Activated T-cell treated with anti-CD3 and anti-CD28 coated beads, Interleukin-2, amount 50 U/mL, for 48 hours (primary cell): ENCODE results near the gene SCN4A.

ENCODE experiments used
- DNase-seq, 2 experiments: peaks; one replicate each; pipeline ENCODE4 v3.0.0-alpha.2; 2020

Gene SCN4A

DNA sequence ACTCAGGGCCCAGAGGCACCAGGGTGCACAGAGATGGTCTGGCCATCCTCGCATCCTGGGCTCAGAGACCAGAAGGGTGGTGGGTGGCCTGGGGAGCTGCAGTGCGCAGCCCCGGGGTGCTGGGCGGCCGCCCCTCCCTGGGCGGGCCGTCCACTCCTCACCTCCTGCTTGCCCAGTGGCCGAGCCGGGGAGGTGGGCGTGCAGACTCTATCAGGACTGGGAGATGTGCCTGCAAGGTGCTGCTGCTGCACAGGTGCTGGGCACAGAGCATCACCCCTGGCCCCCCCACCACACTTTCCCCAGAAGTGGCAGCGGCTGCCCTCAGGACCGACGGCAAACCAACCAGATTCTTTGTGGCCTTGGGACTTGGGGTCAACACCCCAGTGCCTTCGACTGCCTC, at the start of gene SCN4A:
TSS of gene SCN4A (minus strand) at position 123 of the 400 bp plus-strand sequence. CDS start at position 46, 77 bp downstream.
- no peak for DNase-seq

DNA sequence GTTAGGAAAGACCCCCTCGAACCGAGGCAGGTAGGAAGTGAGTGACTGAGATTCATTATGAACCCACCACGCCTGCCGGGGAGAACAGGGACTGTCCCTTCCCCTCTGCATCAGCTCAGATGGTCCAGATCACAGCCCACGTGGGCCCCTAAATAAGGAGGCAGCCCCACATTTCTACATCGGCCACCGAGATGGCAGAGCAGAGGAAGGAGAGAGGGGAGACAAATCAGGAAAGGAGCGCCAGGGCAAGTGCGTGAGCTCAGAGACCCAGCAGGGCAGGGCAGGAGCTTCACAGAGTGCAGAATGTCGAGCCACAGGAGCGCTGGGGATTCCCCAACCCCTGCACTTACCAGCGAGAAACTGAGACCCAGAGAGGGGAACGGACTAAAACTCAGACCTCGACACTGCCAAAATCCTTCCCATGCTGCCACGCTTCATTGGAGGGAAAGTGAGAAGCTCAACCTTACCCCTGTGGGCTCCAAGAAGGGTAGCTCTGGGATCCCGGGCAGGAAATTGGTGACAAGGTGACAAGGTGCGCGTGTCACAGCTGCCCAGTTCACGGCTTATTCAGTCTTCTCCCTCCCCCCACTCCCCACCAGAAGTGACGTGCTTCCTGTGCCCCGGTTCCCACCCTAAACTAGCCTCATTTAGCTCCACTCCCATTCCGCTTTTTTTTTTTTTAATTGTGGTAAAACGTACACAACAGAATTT, 47.5 kb upstream of the SCN4A start, which contains the start of gene ICAM2:
TSS of gene ICAM2 (minus strand) at position 578 of the 711 bp plus-strand sequence. CDS start 13,942 bp downstream, outside the sequence.
- DNase-seq: peak; percentile 85 to 86

DNA sequence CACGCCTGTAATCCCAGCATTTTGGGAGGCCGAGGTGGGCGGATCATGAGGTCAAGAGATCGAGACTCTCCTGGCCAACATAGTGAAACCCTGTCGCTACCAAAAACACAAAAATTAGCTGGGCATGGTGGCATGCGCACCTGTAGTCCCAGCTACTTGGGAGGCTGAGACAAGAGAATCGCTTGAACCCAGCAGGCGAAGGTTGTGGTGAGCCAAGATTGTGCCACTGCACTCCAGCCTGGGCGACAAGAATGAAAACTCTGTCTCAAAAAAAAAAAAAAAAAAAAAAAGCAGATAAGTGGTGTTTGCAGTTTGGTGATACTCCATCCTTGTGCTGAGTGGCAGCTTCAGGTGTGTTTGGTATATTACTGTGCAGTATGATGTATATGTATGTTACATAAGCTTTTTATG, 46.8 kb upstream of the SCN4A start:
- peak; percentile 23 to 24 for DNase-seq

DNA sequence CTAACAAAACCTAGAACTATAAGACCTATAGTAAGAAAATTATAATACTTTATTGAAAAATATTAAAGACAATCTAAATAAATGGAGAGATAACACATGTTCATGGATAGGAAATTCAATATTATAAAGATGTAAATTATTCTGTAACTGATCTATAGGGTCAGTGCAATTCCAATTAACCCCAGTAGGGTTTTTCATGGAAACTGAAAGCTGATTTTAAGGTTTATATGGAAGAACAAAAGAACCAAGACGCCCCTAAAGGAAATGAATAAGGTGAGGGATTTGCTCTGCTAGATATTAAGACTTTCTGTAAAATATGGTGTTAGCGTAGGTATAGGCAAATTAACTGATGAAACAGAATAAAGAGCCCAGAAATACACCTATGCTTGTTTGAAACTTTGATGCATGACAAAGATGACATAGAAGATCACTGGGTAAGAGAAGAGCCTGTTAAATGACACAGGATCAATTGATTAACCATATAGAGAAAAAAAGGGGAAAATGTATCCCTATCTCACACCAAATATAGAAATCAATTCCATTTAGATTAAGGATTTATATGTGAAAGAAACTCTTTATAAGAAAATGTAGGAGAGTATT, 44.8 kb upstream of the SCN4A start:
- DNase-seq: no peak

DNA sequence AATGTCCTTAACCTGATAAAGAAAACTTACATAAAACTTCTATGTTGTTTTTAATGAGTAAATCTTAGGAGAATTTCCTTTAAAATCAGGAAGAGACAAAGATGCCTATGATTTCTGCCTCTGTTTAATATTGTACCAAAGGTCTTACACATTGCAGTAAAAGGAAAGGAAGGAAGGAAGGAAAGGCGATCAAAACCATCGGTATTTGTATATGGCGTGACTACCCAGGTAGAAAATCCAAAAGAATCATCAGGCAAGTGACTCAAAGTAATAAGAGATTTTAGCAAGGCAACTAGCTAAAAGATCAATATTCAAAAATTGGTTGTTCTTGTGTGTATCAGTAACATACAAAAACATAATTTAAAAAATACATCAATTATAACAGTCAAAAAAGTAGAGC, 44.3 kb upstream of the SCN4A start:
- no peak for DNase-seq

DNA sequence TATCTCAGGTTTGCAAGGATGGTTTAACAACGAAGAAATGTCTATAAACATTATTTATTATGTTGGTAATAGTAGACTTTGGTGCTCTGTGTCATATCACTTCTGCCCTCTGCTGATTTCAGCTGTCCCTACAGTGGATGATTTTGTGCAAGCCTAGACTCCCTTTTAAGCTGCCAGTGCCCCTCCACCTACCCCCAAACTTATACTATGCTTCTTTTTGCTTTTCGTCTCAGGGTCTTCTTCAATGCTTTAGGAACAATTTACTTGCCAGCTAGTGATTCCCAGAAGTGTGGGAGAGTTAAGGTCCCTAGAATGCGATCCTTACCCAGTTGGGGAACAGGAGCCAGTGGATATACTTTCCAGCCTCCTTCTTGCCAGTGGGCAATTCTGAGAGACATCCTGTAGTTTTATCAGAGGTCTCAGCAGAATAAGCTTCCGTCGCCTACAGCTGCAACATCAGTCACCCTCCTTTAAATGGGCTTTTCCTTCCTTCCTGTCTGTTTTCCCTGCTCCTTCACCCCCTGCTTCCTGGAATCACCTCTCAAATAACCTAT, 43.6 kb upstream of the SCN4A start:
- peak in 1 of 2 experiments; percentile 22 for DNase-seq

DNA sequence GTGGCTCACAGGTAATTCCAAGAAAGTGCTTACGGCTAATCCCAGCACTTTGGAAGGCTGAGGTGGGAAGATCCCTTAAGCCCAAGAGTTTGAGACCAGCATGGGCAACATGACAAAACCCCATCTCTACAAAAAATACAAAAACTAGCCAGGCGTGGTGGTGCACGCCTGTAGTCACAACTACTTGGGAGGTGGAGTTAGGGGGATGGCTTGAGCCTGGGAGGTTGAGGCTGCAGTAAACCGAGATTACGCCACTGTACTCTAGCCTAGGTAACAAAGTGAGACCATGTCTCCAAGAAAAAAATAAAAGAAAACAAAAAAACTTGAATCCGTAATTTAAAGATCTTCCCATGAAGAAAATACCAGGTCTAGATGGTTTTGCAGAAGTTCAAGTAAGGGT, 42.7 kb upstream of the SCN4A start:
- peak in 1 of 2 experiments; percentile 15 for DNase-seq

DNA sequence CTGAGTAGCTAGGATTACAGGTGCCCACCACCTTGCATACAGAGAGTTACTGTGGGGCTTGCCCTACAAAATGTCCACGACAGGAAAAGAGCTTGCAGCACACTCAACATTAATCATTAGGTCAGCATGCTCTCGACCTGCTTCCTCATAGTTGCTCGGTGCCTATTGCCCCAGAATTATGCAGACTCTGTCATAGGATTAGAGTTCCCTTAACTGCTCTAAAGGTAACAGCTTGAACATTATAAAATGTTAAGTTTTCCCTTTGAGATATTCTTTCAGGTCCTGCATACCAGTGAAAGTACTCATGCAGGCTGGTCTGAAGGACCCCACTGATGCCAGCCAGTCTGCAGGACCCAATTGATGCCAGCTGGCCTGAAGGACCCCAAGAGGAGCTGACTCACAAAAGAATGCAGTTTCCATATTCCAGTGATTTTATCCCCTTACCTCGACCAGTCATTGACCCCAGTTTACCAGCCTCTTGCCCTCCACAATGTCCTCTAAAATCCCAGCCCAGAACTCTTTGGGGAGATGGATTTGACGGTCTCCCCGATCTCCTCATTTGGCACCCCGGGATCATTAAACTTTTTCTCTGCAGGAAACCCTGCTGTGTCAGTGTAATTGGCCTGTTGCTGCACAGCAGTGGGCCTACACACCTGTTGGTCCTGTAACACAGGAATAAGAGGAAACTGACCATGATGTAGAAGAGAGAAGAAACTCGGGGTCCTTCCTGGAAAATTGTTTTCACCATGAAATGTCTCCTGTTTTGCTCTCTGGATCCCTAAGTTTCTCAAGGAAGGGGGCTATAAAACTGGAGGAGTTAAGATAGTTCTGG, 37.1 kb upstream of the SCN4A start:
- peak in 1 of 2 experiments; percentile 14 for DNase-seq

DNA sequence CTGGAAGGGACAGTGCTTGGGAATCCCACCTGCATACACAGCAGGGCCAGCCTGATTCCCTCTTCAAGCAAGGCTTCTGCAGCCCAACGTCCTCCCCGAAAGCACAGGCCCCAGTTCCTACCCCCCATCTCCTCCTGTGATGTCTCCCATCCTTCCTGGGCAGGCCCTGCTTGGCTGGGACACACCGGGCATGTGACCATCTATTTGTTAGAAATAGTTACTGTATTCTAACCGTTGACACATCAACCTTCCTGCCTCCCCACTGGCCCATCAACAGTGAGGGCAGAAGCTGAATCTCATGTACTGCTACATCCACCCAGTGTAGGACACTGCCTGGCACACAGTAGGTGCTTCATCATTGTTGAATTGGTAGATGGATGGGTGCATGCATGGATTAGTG, 36.1 kb upstream of the SCN4A start:
- peak; percentile 13 to 15 for DNase-seq

DNA sequence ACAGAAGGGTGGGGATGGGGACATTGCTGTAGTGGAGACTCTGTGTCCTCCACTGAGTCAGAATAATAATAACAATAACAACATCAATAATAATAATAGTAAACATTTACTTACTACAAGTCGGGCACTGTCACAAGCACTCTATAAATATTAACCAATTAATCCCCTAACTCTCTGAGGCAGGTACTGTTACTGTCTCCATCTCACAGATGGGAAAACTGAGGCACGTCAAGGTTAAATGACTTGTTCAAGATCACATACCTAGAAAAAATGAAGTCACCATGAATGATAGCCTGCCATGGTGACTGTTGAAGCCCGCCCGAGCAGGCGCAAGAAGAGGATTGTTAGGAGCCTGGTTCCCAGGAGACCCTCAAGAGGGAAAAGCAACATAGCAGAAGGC, 35.6 kb upstream of the SCN4A start:
- DNase-seq: no peak

DNA sequence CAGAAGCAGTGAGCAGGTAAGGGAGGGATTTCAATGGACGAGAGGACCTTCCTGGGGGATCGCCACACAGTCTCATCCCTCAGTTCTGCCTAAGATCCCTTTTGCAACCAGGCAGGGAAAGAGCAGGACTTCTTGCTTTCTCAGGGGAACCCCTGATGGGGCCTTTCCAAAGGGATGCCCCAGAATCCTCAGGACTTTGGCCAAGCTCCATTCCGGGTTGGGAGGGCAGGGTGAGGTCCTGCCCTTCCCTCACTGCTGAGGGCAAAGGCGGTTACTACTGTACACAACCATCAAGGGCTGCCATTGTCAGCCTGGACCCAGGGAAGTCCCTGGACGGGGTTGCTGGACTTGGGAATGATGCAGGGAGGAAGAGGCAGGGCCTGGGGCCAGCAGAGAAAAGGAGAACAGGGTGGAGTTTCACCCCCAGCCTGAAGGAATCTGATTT, 35.1 kb upstream of the SCN4A start:
- DNase-seq: peak in 1 of 2 experiments; percentile 12

DNA sequence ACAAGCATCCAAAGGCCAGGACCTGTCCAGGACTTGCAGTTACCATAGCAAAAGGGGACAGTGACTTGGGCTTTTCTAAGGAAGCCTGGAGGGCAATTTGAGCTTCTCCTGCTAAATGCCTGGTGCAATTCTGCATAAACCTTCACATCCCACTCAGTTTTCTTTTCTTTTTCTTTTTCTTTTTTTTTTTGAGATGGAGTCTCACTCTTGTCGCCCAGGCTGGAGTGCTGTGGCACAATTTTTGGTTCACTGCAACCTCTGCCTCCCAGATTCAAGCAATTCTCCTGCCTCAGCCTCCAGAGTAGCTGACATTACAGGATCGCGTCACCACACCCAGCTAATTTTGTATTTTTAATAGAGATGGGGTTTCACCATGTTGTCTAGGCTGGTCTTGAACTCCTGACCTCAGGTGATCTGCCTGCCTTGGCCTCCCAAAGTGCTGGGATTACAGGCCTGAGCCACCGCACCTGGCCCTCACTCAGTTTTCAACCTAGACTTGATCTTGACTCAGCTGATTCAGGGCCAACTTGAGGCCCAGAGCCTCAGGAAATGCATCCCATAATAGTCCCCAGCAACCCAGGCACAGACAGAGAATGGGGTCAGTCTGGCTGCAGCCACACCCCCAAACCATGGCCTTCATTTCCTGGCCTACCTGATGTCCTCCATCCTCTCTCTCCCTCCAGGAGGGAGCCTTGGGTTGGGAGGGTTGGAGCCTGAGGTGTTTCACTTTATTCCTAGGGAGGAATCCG, 34.5 kb upstream of the SCN4A start:
- DNase-seq: peak in 1 of 2 experiments; percentile 9

DNA sequence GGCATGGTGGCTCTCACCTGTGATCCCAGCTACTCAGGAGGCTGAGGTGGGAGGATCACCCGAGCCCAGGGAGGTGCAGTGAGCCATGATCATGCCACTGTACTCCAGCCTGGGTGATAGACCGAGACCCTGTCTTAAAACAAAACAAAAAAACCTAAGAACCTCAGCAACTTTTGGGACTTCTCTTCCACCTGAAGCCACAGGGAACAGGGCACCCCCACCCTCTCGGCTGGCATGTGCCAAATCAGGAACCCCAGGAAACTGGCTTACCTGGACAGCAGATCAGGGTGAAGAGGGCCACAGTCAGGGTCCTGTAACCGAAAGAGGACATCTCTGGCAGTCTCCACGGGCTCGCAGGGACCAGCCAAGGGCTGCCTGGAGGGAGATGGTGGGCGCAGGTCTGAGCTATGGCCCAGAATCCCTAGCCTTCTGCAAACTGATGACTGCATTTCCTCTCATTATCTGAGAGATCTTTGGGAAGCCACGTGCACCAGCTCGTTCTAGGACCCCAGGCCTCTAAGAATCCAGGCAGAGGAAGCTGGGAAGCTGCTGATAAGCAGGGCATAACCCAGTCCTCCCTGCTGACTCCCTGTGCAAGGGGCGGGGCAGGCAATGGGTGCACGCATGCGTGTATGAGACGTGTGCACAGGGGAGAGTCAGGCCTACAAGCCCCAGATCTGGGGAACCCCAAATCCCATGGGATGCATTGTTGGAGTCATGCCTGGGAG, 33.8 kb upstream of the SCN4A start:
- peak in 1 of 2 experiments; percentile 9 for DNase-seq

DNA sequence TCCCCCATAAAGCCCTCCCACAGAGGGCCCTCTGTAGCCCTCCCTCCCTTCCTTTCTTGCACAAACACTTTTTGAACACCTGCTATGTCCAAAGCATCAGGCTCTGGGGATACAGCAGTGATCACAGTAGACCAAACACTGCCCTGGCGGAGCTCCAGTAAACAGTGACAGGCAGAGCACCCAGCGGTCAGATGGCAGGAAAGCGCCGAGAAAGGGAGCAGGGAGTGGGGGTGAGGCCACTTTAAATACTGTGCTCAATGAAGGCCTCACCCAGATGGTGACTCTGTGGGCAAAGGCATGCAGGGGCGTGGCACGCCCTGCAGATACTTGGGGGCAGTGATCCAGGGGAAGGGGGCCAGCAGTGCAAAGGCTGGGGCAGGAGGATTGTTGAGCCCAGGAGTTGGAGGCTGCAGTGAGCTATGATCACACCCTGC, 33.0 kb upstream of the SCN4A start:
- peak in 1 of 2 experiments; percentile 7 for DNase-seq

DNA sequence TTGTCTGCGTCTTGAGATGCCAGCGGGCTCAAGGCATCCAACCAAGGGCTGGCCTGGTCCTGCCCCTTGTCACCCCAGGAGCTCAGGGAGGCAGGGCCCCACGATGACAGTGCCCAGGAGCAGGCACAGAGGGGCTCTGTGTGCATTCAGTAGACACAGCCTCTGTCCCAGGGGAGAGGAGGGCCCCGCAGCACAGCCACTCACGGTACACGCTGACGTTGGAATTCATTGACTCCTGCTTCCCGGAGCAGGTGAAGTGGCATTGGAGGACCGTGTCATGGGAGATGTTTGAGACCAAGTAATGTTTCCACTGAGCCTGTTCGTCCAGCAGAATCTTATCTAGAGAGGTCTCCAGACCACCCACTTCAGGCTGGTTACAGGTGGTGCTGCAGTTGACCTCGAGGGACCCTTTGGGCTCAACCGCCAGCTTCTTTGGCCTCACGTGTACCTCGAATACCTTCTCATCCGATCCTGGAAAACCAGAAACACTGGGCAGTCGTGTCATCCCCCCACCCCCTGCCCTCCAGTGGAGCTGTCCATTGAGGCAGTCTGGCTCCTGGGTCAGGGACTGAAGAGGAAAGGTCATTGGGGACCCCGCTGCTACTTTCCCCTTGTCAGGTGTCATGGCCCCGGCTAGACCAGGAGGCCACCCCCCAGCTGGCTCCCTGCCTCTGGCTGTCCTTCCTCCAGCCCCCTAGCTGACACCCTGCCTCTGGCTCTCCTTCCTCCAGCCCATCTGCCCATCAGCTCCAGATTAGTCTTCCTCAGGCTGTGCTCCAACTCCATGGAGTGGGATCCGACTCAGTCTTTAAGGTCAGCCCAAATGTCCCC, 32.4 kb upstream of the SCN4A start:
- peak in 1 of 2 experiments; percentile 13 for DNase-seq

DNA sequence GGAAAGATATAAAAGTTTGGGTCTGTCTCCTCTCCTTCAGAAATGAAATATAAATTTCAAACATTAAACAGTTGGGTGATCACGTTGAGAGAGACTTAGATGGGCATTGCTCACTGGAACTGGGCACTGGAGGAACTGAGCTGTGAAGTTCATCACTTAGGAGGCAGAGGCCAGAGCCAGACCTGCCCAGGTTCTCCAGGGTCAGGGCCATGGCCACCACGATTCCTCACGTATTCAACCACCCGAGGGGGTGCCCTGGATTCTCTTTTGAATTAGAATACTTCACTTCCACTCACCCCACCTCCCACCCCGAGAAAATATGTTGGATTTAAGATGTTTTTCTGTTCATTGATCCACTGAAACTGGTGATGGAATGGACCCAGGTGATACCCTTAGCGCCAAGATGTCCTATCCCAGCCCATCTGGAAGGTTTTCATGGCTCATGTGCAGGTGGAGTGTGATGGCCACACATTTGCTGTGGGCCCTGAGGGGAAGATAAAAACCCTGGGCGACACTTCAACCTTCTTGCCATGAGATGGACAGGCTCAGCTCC, 31.6 kb upstream of the SCN4A start:
- DNase-seq: peak in 1 of 2 experiments; percentile 15

DNA sequence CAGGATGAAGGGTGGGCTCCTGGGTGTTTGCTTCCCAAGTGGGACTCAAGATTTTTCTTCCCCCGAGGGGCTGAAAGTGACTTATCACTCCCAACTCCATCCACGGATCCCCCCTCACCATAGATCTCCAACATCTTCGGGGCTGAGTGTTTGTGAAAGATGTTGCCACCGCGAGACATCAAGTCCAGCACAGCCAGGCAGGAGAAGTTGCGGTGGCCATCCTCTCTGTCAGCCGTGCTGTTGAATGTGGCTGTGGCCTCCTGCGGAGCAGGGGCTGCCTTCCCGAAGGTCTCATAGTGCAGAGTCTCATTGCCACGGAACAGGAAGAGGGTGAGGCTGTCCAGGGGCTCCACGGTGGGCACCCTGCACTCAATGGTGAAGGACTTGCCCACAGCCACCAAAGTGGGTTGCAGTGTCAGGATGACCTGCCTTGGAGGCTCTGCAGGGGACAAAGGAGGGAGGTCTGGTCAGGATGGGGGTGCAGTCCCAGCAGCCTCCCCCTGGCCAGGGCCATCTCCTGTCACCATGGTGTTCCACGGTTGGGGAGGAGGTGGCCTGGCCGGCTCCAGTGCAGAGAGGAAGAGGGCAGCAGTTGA, 30.9 kb upstream of the SCN4A start:
- DNase-seq: no peak

DNA sequence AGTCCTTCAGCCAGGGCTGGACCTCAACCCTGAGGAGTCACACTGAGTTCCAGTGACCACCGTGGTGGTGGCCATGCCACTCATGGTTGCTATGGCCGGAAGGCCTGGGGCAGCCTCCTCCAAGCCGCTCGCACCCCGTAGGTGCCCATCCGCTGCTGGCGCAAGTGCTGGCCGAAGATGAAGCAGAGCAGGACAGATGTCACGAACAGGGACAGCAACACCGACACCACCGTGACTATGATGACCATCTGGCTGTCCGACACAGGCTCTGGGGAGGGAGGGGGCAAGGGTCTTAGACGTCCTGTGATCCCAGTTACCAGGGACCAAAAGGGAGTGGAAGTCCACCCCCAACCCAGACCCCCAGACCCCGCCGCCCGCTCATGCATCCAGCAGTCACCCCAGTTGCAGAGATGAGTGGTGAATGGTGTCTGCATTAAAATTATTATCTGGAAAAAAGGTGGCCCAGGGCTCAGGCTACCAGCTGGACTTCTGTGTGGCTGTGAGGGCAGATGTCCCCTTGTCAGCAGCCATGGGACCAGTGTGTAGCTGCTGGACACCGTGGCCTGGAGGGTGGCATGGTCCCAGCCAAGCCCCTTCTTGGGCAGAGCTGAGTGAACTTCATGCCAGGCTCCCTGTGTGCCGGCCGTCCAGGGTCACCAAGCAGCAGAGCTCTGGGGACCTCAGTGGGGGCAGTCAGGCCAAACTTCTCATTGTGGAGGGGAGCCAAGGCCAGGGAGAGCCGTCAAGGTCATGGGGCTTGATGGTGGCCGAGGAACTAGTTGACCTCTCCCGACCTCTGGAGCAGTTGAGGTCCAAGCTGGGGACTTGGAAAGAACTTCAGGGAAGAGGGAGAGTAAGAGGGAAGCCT, 30.2 kb upstream of the SCN4A start:
- DNase-seq: no peak
